Endothelial cell (in vitro differentiated cells): ENCODE measurements around the gene ANKRD13C. TPM values are rescaled to one million over a fixed set of nuclear protein-coding genes. Genes with fewer than 3 reads are reported as not detected.

Experiments used
- DNase-seq: peaks from one replicate; pipeline ENCODE4 v3.0.0; 2021; ENCODE audit warnings: low spot score
- H3K27ac Mint-ChIP-seq: one replicate; pipeline ENCODE4 v1.8.0; 2021; ENCODE audit warnings: mixed read lengths, inconsistent platforms; ENCODE audit not compliant: unreplicated experiment
- H3K27me3 Mint-ChIP-seq: one replicate; pipeline ENCODE4 v1.8.0; 2021; ENCODE audit warnings: mild to moderate bottlenecking, moderate library complexity, mixed read lengths, inconsistent platforms; ENCODE audit not compliant: unreplicated experiment
- H3K36me3 Mint-ChIP-seq: one replicate; pipeline ENCODE4 v1.8.0; 2021; ENCODE audit warnings: mild to moderate bottlenecking, low read depth, mixed read lengths, inconsistent platforms; ENCODE audit not compliant: unreplicated experiment
- H3K4me1 Mint-ChIP-seq: one replicate; pipeline ENCODE4 v1.8.0; 2021; ENCODE audit warnings: mild to moderate bottlenecking, mixed read lengths, inconsistent platforms; ENCODE audit not compliant: unreplicated experiment
- H3K4me3 Mint-ChIP-seq: one replicate; pipeline ENCODE4 v1.8.0; 2021; ENCODE audit warnings: mild to moderate bottlenecking, mixed read lengths, inconsistent platforms; ENCODE audit not compliant: unreplicated experiment
- H3K9me3 Mint-ChIP-seq: one replicate; pipeline ENCODE4 v1.8.0; 2021; ENCODE audit warnings: mixed read lengths, inconsistent platforms; ENCODE audit not compliant: unreplicated experiment
- total RNA-seq: library from RNA; stranded (reverse); fragmentation: NEBNext Ultra II Directional; extraction: Animal tissue kit (Norgen Biotek cat#: 25700); gene quantifications from one replicate; pipeline ENCODE4 v1.2.1, GENCODE V29; 2021; ENCODE audit not compliant: unreplicated experiment
- TF ChIP-seq, protein P1 (sequence below): fragments of 200-600 bp; sonication (generic); IDR thresholded peaks from one replicate; pipeline ENCODE4 v1.5.0; 2021; ENCODE audit warnings: antibody characterized with exemption; ENCODE audit not compliant: unreplicated experiment

ANKRD13C gene
- total RNA-seq, 1 donor from 2014 or later: 20.9 TPM

DNA sequence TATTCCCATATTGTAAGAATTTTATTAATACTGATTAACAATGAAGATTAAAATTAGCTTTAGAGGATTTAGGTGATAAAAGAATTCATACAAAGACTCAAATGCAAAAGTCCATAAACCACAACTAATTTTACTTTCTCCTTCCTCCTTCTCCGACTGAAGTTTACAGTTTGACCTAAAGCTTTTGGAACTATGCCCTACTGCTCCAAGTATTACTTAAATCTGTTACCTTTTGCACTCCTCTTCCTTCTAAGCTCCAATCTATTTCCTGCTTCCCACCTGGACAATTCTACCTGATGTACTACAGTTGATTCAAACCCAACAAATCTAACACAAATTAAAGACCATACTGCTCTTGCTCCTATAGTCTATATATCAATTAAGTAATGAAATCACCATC lies 36.3 kb downstream of the ANKRD13C start:
- Mint-ChIP-seq H3K36me3 (no peaks in the 10 kb centered on the region), H3K27ac (no peak overlapping the region), H3K4me1 (peaks cover 8% of the 10 kb centered on the region), H3K4me3 (no peak overlapping the region), H3K9me3 (no peaks in the 10 kb centered on the region), H3K27me3 (no peaks in the 10 kb centered on the region)
- TF ChIP-seq, protein P1, sequence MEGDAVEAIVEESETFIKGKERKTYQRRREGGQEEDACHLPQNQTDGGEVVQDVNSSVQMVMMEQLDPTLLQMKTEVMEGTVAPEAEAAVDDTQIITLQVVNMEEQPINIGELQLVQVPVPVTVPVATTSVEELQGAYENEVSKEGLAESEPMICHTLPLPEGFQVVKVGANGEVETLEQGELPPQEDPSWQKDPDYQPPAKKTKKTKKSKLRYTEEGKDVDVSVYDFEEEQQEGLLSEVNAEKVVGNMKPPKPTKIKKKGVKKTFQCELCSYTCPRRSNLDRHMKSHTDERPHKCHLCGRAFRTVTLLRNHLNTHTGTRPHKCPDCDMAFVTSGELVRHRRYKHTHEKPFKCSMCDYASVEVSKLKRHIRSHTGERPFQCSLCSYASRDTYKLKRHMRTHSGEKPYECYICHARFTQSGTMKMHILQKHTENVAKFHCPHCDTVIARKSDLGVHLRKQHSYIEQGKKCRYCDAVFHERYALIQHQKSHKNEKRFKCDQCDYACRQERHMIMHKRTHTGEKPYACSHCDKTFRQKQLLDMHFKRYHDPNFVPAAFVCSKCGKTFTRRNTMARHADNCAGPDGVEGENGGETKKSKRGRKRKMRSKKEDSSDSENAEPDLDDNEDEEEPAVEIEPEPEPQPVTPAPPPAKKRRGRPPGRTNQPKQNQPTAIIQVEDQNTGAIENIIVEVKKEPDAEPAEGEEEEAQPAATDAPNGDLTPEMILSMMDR: no peak
- DNase-seq: no peak

DNA sequence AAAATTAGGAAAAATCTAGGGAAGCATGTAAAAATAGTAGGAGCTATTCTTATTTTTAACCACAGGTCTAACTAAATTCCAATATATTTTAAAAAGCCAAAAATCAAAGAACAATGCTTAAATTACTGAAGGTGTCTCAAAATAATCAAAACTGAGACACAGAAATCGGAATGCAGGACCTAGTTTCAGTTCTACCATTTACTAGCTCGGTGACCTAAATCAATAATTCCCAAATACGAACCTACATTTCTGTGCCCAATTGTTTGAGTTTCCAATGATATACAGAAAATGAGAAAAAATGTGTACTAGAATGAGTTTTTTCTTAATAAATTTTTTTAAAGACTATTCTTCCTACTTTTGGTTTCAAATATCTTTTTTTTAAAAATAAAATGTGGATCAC lies 37.4 kb downstream of the ANKRD13C start:
- Mint-ChIP-seq H3K27me3 (no peaks in the 10 kb centered on the region), H3K27ac (no peak overlapping the region), H3K36me3 (no peaks in the 10 kb centered on the region), H3K9me3 (no peaks in the 10 kb centered on the region), H3K4me3 (no peak overlapping the region), H3K4me1 (peaks cover 8% of the 10 kb centered on the region)
- no peak for DNase-seq
- TF ChIP-seq, protein P1: no peak

DNA sequence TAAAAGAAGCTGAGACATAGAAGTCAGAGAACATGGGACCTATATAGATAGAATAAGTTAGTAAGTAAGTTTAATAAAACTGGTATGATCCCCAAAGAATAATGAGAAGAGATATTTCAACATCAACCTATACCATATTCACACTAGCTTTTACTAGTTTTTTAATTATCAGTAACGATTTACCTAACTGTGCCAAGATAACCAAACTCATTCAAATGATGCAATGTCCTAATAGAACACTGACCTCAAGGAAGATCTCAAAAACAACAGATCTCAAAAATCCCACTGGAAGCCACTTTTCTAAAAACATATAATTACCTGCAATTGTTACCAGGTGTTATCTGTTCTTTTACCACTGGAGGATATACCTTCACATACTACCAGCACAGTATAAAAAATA lies 38.7 kb downstream of the ANKRD13C start:
- Mint-ChIP-seq H3K4me3 (no peak overlapping the region), H3K4me1 (peaks cover 8% of the 10 kb centered on the region), H3K27me3 (no peaks in the 10 kb centered on the region), H3K36me3 (no peaks in the 10 kb centered on the region), H3K9me3 (no peaks in the 10 kb centered on the region), H3K27ac (peak overlapping the region; percentile 32)
- TF ChIP-seq, protein P1: no peak
- DNase-seq: no peak

DNA sequence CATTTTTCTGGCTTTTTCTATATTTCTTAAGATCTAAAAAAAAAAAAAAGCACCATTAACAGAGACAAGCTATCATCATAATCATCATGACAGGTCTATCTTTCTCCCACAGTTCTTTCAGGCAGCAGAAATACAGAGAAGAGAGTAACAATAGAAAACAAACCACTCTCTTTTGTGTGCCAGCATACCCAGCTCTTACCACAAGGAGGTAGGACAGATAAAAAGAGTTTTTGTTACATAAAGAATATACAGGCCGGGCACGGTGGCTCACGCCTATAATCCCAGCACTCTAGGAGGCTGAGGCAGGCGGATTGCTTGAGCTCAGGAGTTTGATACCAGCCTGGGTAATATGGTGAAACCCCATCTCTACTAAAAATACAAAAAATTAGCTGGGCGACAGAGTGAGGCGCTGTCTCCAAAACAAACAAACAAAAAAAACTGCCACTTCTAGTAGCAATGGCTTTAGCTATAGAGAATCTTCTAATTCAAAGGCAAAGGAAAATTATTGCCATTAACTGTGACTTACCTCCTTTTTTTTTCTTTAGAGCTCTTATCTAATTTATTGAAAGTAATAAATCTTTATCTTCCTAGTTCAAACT lies 39.7 kb downstream of the ANKRD13C start:
- peaks cover 6% of the 10 kb centered on the region for H3K4me1 Mint-ChIP-seq
- no peaks in the 10 kb centered on the region for H3K9me3 Mint-ChIP-seq
- TF ChIP-seq, protein P1: no peak
- no peak overlapping the region for H3K4me3 Mint-ChIP-seq
- DNase-seq: no peak
- no peaks in the 10 kb centered on the region for H3K27me3 Mint-ChIP-seq
- no peaks in the 10 kb centered on the region for H3K36me3 Mint-ChIP-seq
- no peak overlapping the region for H3K27ac Mint-ChIP-seq

DNA sequence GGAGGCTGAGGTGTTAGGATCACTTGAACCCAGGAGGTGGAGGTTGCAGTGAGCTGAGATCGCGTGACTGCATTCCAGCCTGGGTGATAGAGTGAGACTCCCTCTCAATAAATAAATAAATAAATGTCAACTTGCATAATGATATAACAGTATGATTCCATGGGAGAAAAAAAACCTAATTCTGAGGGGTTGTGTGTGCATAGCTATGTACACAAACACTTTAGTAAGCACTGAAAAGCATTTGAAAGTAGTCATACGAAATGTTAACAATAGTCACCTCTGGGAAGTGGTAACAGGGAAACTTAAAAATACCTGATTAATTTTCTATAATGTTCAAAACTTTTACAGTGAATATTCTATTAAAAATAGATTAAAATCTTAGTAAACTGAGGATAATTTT lies 43.2 kb downstream of the ANKRD13C start:
- H3K36me3 Mint-ChIP-seq: no peaks in the 10 kb centered on the region
- no peak overlapping the region for H3K27ac Mint-ChIP-seq
- no peaks in the 10 kb centered on the region for H3K4me1 Mint-ChIP-seq
- TF ChIP-seq, protein P1: no peak
- no peaks in the 10 kb centered on the region for H3K9me3 Mint-ChIP-seq
- no peak overlapping the region for H3K4me3 Mint-ChIP-seq
- no peak for DNase-seq
- no peaks in the 10 kb centered on the region for H3K27me3 Mint-ChIP-seq
